ENCODE measurements around the gene ALK.

Gene ALK

GRCh38 chr2:29187926-29188325 lies 733.5 kb downstream of the ALK start:
- H3K4me3 ChIP-seq (ENCODE audit: low read depth in 1 of 2, low read length in 2 of 2): no peak overlapping the region
- H3K79me2 ChIP-seq (ENCODE audit: insufficient read depth, low read length): no peaks in the 10 kb centered on the region
- no peak overlapping the region for H2AFZ ChIP-seq (ENCODE audit: low read depth, low read length)
- H3K9me3 ChIP-seq (ENCODE audit: insufficient read depth, low read length, severe bottlenecking): no peaks in the 10 kb centered on the region
- no peak for DNase-seq
- H4K20me1 ChIP-seq (ENCODE audit: insufficient read depth, low read length): no peaks in the 10 kb centered on the region
- H3K4me1 ChIP-seq (ENCODE audit: insufficient read depth, low read length): no peaks in the 10 kb centered on the region
- ATAC-seq (ENCODE audit: insufficient read depth, low read depth): no peak
- TF ChIP-seq EZH2 (IDR thresholded peaks at IDR 0.05; ENCODE audit: borderline replicate concordance, low read depth, low read length, severe bottlenecking): no peak
- no peak for TF ChIP-seq CTCF (IDR thresholded peaks at IDR 0.05; ENCODE audit: borderline replicate concordance, extremely low read depth, low read length, poor library complexity, severe bottlenecking)
- no peaks in the 10 kb centered on the region for H3K27me3 ChIP-seq (ENCODE audit: insufficient read depth, low read length, poor library complexity)
- no peak overlapping the region for H3K9ac ChIP-seq (ENCODE audit: low read depth, low read length)
- H3K36me3 ChIP-seq (ENCODE audit: insufficient read depth, low read length): no peaks in the 10 kb centered on the region
- no peak overlapping the region for H3K4me2 ChIP-seq (ENCODE audit: insufficient read depth, low read length)
- no peak overlapping the region for H3K27ac ChIP-seq (ENCODE audit: low read length)

- Histone ChIP-seq H3K9ac (ENCODE audit: low read depth, low read length) (no peak overlapping the region), H2AFZ (ENCODE audit: low read depth, low read length) (no peak overlapping the region), H3K27ac (ENCODE audit: low read length) (no peak overlapping the region), H3K4me1 (ENCODE audit: insufficient read depth, low read length) (no peaks in the 10 kb centered on the region), H3K79me2 (ENCODE audit: insufficient read depth, low read length) (no peaks in the 10 kb centered on the region), H3K27me3 (ENCODE audit: insufficient read depth, low read length, poor library complexity) (no peaks in the 10 kb centered on the region), H4K20me1 (ENCODE audit: insufficient read depth, low read length) (no peaks in the 10 kb centered on the region), H3K9me3 (ENCODE audit: insufficient read depth, low read length, severe bottlenecking) (no peaks in the 10 kb centered on the region), H3K36me3 (ENCODE audit: insufficient read depth, low read length) (no peaks in the 10 kb centered on the region), H3K4me3 (ENCODE audit: low read depth in 1 of 2, low read length in 2 of 2) (no peak overlapping the region), H3K4me2 (ENCODE audit: insufficient read depth, low read length) (no peak overlapping the region)
- no peak for TF ChIP-seq EZH2 (IDR thresholded peaks at IDR 0.05; ENCODE audit: borderline replicate concordance, low read depth, low read length, severe bottlenecking)
- TF ChIP-seq CTCF (IDR thresholded peaks at IDR 0.05; ENCODE audit: borderline replicate concordance, extremely low read depth, low read length, poor library complexity, severe bottlenecking): no peak
- ATAC-seq (ENCODE audit: insufficient read depth, low read depth) (no peak), DNase-seq (no peak)
Measured at GRCh38 chr2:29186817-29187216, 734.6 kb downstream of the ALK start.

GRCh38 chr2:29184531-29184930 lies 736.9 kb downstream of the ALK start:
- no peak overlapping the region for H2AFZ ChIP-seq (ENCODE audit: low read depth, low read length)
- H3K27ac ChIP-seq (ENCODE audit: low read length): no peak overlapping the region
- no peaks in the 10 kb centered on the region for H3K4me1 ChIP-seq (ENCODE audit: insufficient read depth, low read length)
- TF ChIP-seq CTCF (IDR thresholded peaks at IDR 0.05; ENCODE audit: borderline replicate concordance, extremely low read depth, low read length, poor library complexity, severe bottlenecking) (no peak), EZH2 (IDR thresholded peaks at IDR 0.05; ENCODE audit: borderline replicate concordance, low read depth, low read length, severe bottlenecking) (no peak)
- H3K27me3 ChIP-seq (ENCODE audit: insufficient read depth, low read length, poor library complexity): no peaks in the 10 kb centered on the region
- no peak overlapping the region for H3K9ac ChIP-seq (ENCODE audit: low read depth, low read length)
- no peaks in the 10 kb centered on the region for H4K20me1 ChIP-seq (ENCODE audit: insufficient read depth, low read length)
- no peak overlapping the region for H3K4me3 ChIP-seq (ENCODE audit: low read depth in 1 of 2, low read length in 2 of 2)
- H3K79me2 ChIP-seq (ENCODE audit: insufficient read depth, low read length): no peaks in the 10 kb centered on the region
- no peaks in the 10 kb centered on the region for H3K9me3 ChIP-seq (ENCODE audit: insufficient read depth, low read length, severe bottlenecking)
- H3K36me3 ChIP-seq (ENCODE audit: insufficient read depth, low read length): no peaks in the 10 kb centered on the region
- H3K4me2 ChIP-seq (ENCODE audit: insufficient read depth, low read length): no peak overlapping the region
- no peak for DNase-seq
- ATAC-seq (ENCODE audit: insufficient read depth, low read depth): no peak

GRCh38 chr2:29182920-29183319 lies 738.5 kb downstream of the ALK start:
- ATAC-seq (ENCODE audit: insufficient read depth, low read depth): no peak
- TF ChIP-seq CTCF (IDR thresholded peaks at IDR 0.05; ENCODE audit: borderline replicate concordance, extremely low read depth, low read length, poor library complexity, severe bottlenecking) (no peak), EZH2 (IDR thresholded peaks at IDR 0.05; ENCODE audit: borderline replicate concordance, low read depth, low read length, severe bottlenecking) (no peak)
- H3K9ac ChIP-seq (ENCODE audit: low read depth, low read length): no peak overlapping the region

More at GRCh38 chr2:29182920-29183319, 738.5 kb downstream of the ALK start:
- H3K4me3 ChIP-seq (ENCODE audit: low read depth in 1 of 2, low read length in 2 of 2): no peak overlapping the region
- no peaks in the 10 kb centered on the region for H3K4me1 ChIP-seq (ENCODE audit: insufficient read depth, low read length)
- no peaks in the 10 kb centered on the region for H4K20me1 ChIP-seq (ENCODE audit: insufficient read depth, low read length)
- H3K27me3 ChIP-seq (ENCODE audit: insufficient read depth, low read length, poor library complexity): no peaks in the 10 kb centered on the region
- no peak for DNase-seq
- H3K9me3 ChIP-seq (ENCODE audit: insufficient read depth, low read length, severe bottlenecking): no peaks in the 10 kb centered on the region
- H3K36me3 ChIP-seq (ENCODE audit: insufficient read depth, low read length): no peaks in the 10 kb centered on the region
- no peak overlapping the region for H2AFZ ChIP-seq (ENCODE audit: low read depth, low read length)
- no peak overlapping the region for H3K4me2 ChIP-seq (ENCODE audit: insufficient read depth, low read length)
- no peaks in the 10 kb centered on the region for H3K79me2 ChIP-seq (ENCODE audit: insufficient read depth, low read length)
- H3K27ac ChIP-seq (ENCODE audit: low read length): no peak overlapping the region

All from DND-41 (cell line).